NK-92 (cell line): Measurements from ENCODE around the gene NTN5.

Source experiments
- DNase-seq: peaks from one replicate; lab custom pipeline; 2025; ENCODE audit not compliant: unreplicated experiment; lab: John Stamatoyannopoulos, UW

The NTN5 gene

DNA sequence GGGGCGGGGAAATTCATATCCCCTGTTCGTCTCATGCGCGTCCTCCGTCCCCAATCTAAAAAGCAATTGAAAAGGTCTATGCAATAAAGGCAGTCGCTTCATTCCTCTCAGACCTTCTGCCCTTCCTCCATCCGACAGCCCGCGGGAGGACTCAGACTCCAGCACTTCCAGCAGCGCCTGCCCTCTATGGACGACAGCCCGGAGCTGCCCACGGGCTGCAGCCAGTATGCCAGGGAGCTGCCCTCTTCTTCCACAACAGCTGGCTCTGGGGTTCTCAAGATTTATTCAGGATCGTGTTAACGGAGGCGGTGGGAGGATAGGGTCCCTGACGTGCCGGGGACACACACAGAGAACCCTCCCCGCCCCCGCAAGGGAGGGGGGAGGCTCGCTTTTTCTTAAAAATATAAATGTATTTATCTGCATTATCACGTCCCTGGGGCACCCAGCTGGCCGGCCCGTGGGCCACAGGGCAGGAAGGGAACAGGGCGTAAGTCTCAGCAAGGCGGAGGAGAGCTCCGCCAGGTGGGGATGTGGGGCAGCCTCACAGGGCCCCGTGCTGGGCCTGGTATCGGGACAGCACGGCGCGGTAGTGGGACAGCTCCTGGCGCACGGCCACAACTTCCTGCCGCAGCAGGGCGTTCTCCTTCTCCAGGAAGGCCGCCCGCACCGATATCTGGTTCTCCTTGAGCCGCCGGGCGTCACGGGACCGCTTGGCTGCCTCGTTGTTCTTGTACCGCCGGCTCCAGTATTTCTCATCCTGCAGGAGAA, 42.3 kb downstream of the NTN5 start:
- no peak for DNase-seq

DNA sequence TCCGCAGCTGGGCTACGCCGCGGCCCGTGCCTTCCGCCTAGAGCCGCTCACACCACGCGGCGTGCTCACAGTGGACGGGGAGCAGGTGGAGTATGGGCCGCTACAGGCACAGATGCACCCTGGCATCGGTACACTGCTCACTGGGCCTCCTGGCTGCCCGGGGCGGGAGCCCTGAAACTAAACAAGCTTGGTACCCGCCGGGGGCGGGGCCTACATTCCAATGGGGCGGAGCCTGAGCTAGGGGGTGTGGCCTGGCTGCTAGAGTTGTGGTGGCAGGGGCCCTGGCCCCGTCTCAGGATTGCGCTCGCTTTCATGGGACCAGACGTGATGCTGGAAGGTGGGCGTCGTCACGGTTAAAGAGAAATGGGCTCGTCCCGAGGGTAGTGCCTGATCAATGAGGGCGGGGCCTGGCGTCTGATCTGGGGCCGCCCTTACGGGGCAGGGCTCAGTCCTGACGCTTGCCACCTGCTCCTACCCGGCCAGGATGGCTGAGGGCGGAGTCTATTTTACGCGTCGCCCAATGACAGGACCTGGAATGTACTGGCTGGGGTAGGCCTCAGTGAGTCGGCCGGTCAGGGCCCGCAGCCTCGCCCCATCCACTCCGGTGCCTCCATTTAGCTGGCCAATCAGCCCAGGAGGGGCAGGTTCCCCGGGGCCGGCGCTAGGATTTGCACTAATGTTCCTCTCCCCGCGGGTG, 43.1 kb downstream of the NTN5 start:
- DNase-seq = no peak

DNA sequence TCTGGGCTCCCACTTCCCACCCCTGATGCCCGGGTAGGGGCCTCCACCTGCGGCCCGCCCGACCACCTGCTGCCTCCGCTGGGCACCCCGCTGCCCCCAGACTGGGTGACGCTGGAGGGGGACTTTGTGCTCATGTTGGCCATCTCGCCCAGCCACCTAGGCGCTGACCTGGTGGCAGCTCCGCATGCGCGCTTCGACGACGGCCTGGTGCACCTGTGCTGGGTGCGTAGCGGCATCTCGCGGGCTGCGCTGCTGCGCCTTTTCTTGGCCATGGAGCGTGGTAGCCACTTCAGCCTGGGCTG, 43.6 kb downstream of the NTN5 start:
- DNase-seq = no peak

DNA sequence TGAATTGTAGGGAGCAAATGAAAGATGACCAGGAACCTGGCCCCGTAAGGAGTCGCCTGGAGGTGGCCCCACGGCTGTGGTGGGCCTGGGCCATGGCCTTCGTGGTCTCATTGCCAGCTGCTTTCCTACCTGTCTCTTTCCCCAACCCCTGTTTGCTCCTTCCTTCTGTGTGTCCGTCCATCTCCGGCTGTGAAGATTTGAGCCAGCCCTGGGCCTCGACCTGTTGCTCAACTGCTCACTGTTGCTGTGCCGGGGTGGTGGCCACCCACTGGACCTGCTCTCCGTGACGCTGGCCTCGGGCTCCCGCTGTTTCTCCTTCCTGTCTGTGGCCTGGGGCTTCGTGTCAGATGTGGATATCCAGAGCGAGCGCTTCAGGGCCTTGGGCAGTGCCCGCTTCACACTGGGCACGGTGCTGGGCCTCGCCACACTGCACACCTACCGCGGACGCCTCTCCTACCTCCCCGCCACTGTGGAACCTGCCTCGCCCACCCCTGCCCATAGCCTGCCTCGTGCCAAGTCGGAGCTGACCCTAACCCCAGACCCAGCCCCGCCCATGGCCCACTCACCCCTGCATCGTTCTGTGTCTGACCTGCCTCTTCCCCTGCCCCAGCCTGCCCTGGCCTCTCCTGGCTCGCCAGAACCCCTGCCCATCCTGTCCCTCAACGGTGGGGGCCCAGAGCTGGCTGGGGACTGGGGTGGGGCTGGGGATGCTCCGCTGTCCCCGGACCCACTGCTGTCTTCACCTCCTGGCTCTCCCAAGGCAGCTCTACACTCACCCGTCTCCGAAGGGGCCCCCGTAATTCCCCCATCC, 44.1 kb downstream of the NTN5 start:
- DNase-seq = no peak

DNA sequence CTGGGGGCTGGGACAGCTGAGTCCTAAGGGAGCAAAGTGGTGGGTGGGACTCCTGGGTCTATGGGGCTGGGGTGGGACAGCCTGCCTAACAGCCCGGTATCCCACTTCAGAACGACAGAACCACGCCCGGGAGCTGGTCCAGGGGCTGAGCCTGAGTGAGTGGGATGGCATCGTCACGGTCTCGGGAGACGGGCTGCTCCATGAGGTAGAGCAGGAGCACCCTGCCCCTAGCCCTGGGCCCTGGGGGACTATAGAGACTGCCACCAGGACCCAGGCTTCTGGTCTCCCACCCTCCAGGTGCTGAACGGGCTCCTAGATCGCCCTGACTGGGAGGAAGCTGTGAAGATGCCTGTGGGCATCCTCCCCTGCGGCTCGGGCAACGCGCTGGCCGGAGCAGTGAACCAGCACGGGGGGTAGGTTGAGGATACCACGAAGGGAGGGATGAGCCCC, 44.9 kb downstream of the NTN5 start:
- no peak for DNase-seq

DNA sequence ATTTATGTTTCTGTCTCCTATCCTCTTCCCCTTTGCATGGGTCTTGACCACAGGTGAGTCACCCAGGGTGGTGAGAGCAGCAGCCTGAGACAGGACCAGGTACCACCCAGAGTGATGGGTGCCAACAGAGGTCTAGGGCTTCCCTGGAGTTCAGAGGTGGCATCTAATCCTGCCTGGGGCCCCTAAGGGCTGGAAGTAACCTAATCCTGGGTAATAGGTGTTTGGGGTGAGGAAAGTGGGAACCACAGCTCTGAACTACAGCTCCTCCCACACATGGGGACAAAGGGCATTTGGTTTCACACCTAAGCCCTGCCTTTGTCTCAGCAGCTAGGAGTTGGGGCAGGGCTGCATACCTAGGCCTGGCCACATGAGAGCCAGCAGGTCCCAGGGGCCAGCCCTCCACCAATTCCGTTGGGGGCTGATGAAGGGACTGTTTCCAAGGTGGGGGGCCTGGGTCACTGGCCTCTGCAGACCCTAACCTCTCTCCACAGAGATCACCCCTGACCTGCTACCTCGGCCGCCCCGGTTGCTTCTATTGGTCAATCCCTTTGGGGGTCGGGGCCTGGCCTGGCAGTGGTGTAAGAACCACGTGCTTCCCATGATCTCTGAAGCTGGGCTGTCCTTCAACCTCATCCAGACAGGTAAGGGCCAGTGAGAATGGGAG, 45.5 kb downstream of the NTN5 start:
- no peak for DNase-seq

DNA sequence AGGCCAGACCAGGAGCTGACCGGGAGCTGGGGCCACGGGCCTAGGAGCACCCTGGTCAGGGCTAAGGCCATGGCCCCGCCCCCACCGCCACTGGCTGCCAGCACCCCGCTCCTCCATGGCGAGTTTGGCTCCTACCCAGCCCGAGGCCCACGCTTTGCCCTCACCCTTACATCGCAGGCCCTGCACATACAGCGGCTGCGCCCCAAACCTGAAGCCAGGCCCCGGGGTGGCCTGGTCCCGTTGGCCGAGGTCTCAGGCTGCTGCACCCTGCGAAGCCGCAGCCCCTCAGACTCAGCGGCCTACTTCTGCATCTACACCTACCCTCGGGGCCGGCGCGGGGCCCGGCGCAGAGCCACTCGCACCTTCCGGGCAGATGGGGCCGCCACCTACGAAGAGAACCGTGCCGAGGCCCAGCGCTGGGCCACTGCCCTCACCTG, 46.9 kb downstream of the NTN5 start:
- DNase-seq = no peak

DNA sequence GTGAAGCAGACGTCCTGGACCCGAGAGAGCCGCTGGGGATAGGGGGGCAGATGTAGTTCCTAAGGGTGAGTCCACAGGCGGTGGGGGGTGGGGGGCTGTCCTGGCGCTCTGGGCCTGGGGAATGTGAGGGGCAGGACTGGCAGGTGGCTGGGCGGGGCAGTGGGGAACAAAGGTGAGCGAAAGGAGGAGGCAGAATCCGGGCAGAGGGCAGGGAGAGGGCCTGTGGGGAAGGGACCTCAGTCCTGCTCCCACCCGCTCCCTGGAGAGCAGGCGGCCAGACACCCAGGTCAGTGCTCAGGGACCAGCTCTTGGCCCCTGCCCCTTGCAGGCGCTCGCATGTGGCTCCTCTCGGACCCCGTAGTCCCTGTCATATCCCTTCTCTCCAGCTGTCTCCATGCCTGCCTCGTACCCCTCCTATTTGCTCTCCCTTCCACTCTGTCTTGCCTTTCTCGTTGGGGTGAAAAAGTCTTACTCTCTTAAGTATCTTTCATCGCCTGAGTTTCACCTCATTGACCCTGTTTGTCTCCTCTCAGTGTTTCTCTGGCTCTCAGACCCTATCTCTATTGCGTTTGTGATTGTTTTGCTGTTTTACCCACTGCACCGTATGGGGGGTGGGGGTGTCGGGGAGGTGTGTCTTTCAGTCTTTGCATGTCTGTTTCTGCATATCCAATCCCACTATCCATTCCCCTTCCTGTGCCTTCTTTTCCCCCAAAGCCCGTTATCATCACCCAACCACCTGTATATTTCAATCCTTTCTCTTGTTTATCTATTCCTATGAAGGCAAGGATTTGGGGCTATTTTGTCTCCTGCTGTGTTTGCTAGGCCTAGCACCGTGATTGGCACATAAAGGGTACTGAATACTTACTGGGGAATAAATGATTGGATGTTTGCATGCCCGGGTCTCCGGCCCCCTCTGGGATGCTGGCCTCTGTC, 47.8 kb downstream of the NTN5 start:
- no peak for DNase-seq

DNA sequence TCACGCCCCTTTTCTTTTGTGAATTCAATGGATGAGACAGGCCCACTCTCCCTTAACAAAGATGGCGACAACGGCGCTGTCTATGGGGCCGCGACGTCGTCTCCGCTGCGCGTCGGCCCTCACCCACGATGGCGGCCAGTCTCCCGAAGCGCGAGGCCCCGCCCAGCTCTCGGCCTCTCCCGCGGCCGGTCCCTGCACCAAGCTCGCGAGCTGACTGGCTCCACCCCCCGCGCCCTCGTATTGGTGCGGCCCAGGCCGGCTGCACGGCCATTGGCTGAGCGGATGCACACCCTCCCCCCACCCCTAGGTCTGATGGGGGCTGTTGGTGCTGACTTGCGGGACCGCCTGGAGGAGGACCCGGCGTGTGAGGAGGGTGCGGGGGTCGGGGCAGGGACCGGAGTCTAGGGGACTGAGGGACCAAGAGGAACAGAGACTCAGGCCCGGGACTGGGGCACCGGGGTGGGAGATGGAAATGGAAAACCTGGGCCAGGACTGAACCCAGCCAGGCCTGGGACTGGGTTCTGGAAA, 48.7 kb downstream of the NTN5 start:
- peak; percentile 51 for DNase-seq

DNA sequence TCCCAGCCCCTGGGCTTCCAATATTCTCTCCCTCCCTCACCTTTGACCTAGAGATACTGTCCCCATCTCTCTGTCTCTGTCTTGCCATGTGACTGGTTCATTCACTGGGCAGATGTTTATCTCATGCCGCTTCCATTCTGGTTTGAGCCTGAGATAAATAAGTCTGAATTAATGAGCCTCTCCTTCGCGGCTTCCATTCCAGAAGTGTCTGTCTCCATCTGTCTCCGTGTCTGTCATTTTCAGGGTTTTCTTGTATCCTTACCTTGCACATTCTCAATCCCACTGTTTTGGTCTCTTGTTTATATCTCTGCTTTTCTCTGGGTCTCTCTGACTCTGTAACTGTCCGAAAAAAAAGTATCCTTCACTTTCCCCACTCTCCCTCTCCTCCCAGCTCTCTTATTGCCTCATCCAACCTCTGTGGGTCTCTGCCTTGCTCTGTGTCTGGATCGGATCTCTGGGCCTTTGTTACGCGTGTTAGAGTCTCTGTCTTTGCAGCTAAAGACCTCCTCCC, 49.2 kb downstream of the NTN5 start:
- no peak for DNase-seq

DNA sequence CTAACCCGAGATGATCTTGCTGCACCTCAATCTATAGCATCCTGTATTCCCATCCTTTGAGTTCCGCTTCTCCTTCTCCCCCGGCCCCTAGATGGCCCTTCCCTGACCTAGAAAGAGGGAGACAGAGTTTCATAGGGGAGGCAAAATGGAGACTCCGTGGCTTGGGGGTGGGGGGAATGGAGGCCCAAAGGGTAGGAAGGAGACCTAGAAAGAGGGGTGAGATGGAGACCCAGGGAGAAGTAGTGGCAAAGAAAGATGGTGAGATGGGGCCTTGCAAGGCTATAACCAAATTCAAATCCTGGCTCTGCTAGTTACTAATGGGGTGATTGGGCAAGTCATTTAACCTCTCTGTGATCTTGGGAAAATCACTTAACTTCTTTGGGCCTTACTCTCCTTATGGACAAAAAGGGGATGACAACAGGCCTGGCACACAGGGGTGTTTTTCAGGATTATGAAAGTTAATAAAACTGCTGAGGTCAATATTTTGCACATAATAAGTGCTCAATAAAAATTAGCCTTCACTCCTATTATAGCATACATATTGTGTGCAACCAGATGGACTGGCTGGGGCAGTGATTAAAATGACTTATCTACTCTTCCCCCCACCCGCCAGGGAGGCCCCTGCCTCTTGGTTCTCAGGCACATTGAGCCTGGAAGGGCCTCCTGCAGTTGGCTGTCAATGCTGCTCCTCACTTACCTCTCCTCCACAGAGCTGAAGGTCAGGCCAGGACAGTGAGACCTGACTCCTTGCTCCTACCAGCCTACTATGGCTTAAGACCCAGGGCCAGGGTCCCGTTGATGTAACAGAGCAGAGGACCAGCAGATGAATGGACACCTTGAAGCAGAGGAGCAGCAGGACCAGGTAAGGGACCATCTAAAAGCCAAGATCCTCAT, 52.9 kb downstream of the NTN5 start:
- DNase-seq = no peak

DNA sequence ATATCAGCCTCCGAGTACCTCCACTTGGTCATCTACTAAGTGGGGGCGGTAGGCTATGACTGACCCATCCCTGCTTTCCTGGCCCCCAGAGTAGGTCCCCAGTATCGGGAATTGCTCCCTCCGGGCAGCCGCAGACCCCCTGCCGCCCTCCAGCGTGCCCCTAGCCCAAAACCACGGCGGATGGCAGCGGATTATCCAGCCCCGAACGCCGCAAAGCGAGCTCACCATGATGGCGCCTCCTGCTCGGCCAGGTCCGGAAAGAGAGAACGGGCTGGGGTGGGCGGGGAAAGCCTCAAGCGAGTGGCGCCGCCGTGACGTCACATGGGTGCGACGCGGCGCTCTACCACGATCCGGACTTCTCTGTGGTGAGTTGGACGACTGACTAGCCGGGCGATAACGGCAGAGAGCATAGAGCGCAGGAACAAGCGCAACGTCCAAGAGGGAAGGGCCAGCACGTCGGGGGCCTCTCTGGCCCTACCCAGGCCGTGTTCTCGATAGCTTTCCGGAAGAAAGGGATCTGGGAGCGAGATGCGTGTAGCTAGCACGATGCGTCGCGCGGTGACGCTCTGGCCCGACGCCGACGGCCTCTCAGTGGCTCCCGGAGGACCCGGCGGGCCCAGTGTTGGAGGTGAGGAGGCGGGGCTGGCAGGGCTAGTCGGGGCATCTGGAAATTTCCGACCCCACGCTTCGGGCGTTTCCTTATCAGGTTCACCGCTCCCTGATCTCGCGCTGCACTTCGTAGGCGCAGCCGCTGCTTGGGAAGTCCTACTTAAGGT, 53.7 kb downstream of the NTN5 start, which contains the start of the genes RPL18 and SPHK2:
RPL18 (minus strand) TSS at position 263 of the 776 bp plus-strand sequence; CDS start at position 228, 35 bp downstream.
SPHK2 (plus strand) TSS at position 591 of the 776 bp plus-strand sequence. CDS start 1,009 bp downstream, outside the sequence.
- DNase-seq = peak; percentile 72

DNA sequence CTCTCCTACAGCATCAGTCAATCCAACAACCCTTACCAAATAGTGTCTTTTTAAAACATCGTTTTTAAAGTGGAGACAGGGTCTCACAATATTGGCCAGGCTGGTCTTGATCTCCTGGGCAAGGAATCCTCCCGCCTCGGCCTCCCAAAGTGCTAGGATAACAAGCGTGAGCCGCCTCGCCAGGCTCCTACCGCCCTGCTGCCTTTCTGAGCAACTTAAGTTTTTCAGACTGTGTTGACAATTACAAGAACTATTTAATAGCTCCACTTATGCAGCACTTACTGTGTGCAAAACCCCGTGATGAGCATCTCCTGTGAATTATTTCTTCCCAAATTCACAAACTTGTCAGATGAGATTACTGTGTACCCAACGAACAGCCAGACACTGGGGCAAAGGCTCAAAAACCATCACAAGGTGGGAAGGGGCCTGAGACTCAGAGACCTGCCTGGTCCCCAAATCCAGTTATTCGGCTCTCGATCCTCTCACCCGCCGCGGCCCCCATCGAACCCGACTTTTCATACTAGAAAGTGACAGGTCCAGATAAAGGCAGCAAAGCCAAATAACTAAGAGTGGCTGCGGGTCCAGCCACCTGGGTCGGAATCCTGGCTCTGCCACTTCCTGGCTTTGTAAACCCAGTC, 54.4 kb downstream of the NTN5 start:
- DNase-seq = no peak

DNA sequence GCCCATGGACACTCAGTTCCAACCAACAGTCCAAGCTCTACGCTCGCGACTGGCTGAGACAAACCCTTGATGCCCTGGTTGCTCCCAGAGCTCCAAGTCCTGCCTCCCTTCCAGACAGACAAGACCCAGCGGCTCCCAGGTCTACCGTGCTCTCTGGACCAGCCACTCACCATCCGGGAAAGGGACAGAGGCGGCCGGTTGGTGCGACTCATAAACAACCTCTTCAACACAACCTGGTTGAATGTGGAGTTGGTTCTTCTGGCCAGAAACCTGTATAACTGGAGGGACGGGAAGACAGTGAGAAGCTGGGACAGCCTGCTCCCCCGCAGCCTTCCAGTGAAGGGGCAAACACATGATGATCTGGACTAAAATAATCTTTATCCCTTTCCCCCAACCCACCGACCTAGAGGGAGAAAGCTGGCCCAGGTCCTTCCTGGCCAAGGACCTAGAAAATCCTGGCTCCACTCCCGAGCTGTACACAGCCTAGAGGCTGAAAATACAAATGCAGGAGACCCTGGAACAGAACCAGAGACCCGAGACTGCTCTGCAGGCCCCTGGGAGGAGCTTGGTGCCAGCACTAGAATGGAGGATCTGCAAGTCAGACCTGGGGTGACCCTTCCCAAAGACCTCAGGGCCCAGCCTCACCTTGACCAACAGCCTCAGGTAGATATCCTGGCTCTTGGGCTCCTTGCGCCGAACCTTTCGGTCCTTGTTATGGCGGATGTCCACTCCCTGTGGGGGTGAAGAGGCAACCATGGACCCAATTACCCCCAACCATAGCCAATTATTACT, 55.5 kb downstream of the NTN5 start:
- no peak for DNase-seq

DNA sequence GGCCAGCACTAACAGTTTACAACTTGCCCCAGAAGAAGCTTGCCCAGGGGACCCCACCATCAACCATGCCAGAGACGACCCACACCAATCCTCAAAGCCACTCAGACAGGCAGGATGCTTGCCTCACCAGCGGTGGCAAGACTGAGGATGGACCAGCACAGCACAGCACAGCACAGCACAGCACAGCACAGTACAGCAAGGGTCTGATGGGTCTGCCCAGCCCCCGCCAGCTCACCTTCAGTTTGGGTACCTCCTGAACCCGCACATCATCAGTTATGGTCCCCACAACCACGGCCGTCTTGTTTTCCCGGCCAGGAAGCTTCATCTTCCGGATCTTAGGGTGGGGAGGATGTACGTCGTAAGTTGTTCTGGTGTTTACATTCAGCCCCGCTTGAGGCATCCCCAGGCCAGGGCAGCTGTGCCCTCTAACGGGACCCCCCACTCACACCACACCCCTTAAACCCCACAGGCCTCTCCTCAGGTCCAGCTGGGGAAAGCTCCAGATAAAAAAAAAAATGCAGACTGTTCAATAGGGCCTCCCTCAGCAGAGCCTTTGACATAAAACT, 56.2 kb downstream of the NTN5 start:
- no peak for DNase-seq

DNA sequence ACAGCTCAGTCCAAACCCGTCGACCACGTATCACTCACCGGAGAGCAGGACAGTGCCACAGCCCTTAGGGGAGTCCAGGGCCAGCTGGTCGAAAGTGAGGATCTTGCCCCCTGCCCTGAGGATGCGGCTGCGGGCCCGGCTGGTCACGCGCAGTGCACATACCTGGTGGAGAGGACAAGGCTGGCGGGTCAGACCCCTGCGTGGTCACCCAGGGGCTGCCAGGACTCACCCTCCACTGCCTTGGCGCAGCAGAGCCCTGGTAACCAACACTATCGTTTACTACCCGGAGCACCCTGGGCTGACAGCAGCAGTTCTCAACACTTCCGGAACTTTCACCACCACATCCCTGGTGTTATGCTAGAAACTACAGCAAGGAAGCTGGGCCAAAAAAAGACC, 56.8 kb downstream of the NTN5 start:
- DNase-seq = no peak
